Activated CD8-positive, alpha-beta T cell treated with anti-CD3 and anti-CD28 coated beads for 36 hours (primary cell): ENCODE data around the gene COMMD1. TPM values are rescaled to one million over a fixed set of nuclear protein-coding genes. Genes with fewer than 3 reads are reported as not detected.
A peak's percentile ranks its signal among the peaks of the same experiment; 100 is the strongest.

Source experiments
- ATAC-seq: fragments of 200-7000 bp; cut with Tn5 transposase; one replicate; pipeline ENCODE4 v1.10.0; 2021; ENCODE audit warnings: mild to moderate bottlenecking, moderate library complexity
- CTCF ChIA-PET: fragments of 350-600 bp; sonication (Branson Sonifier 250); formaldehyde crosslinking; loops from one replicate; lab custom pipeline; 2021; ENCODE audit warnings: antibody characterized with exemption; lab: Charles Lee
- POLR2A ChIA-PET: fragments of 350-600 bp; sonication (Branson Sonifier 250); formaldehyde crosslinking; loops from one replicate; lab custom pipeline; 2021; ENCODE audit warnings: antibody characterized with exemption; lab: Charles Lee
- DNase-seq: peaks from one replicate; pipeline ENCODE4 v3.0.0-alpha.2; 2020
- H3K27ac Mint-ChIP-seq: one replicate; pipeline ENCODE4 v1.8.0; 2021; ENCODE audit warnings: mild to moderate bottlenecking, mixed read lengths
- H3K27me3 Mint-ChIP-seq: one replicate; pipeline ENCODE4 v1.8.0; 2021; ENCODE audit warnings: mixed read lengths
- H3K36me3 Mint-ChIP-seq: one replicate; pipeline ENCODE4 v1.8.0; 2021; ENCODE audit warnings: low read depth, mixed read lengths
- H3K4me1 Mint-ChIP-seq: one replicate; pipeline ENCODE4 v1.8.0; 2021; ENCODE audit warnings: low read depth, mixed read lengths
- H3K4me3 Mint-ChIP-seq: one replicate; pipeline ENCODE4 v1.8.0; 2021; ENCODE audit warnings: mild to moderate bottlenecking, moderate library complexity, mixed read lengths
- H3K9me3 Mint-ChIP-seq: one replicate; pipeline ENCODE4 v1.8.0; 2021; ENCODE audit warnings: mixed read lengths
- CTCF ChIP-seq: fragments of 200-600 bp; IDR thresholded peaks from one replicate; pipeline ENCODE4 v1.8.0; 2022; ENCODE audit warnings: antibody characterized with exemption, mild to moderate bottlenecking
- intact Hi-C: fragments of 100-400 bp; cut with micrococcal nuclease; formaldehyde crosslinking; loops from one replicate; pipeline ENCODE4 v1.10.0; 2022
- total RNA-seq, 2 experiments: library from RNA; stranded (reverse); gene quantifications; one replicate each; pipeline ENCODE4 v1.2.3, GENCODE V29; 2021

COMMD1 gene
- total RNA-seq, 2 experiments from 2014 or later, result 25.3 to 27.0 TPM

GRCh38 chr2:62136956-62137830 is 231.7 kb downstream of the COMMD1 start:
- TF ChIP-seq CTCF, result no peak
- ChIA-PET CTCF (no interaction called here), POLR2A (no interaction called here)
- DNase-seq (no peak), ATAC-seq (no peak)
- Mint-ChIP-seq H3K36me3 (peaks cover 4% of the 10 kb centered on the region), H3K9me3 (peaks cover 3% of the 10 kb centered on the region), H3K27me3 (no peaks in the 10 kb centered on the region), H3K4me3 (no peak overlapping the region), H3K27ac (no peak overlapping the region), H3K4me1 (peaks cover 7% of the 10 kb centered on the region)
- intact Hi-C loops, result no loop called here

- TF ChIP-seq CTCF, result no peak
- peaks cover 3% of the 10 kb centered on the region for H3K36me3 Mint-ChIP-seq
- H3K27ac Mint-ChIP-seq, result no peak overlapping the region
- POLR2A ChIA-PET, result interaction anchor here (1.5 kb wide), 1 partner anchor 55 kb away, joined by 3 read pairs; the partner anchor contains the start of gene B3GNT2
- intact Hi-C loops, result no loop called here
- H3K4me1 Mint-ChIP-seq, result peaks cover 10% of the 10 kb centered on the region
- ATAC-seq (no peak), DNase-seq (peak; percentile 4)
- no peaks in the 10 kb centered on the region for H3K9me3 Mint-ChIP-seq
- no peak overlapping the region for H3K4me3 Mint-ChIP-seq
- H3K27me3 Mint-ChIP-seq, result no peaks in the 10 kb centered on the region
- CTCF ChIA-PET, result interaction anchor here (0.9 kb wide), 1 partner anchor 222 kb away, joined by 4 read pairs; no protein-coding TSS in a partner anchor
Observed at GRCh38 chr2:62140426-62141141, 235.1 kb downstream of the COMMD1 start.

GRCh38 chr2:62141142-62141740 is 235.8 kb downstream of the COMMD1 start:
- POLR2A ChIA-PET, result no interaction called here
- intact Hi-C loops, result no loop called here
- H3K27me3 Mint-ChIP-seq, result no peaks in the 10 kb centered on the region
- H3K4me1 Mint-ChIP-seq, result peaks cover 10% of the 10 kb centered on the region
- H3K4me3 Mint-ChIP-seq, result no peak overlapping the region
- ATAC-seq (no peak), DNase-seq (no peak)
- CTCF ChIA-PET, result no interaction called here
- no peak for TF ChIP-seq CTCF
- no peaks in the 10 kb centered on the region for H3K9me3 Mint-ChIP-seq
- no peaks in the 10 kb centered on the region for H3K36me3 Mint-ChIP-seq
- H3K27ac Mint-ChIP-seq, result no peak overlapping the region

- intact Hi-C loops, result no loop called here
- Mint-ChIP-seq H3K36me3 (no peaks in the 10 kb centered on the region), H3K4me1 (peaks cover 13% of the 10 kb centered on the region), H3K27ac (no peak overlapping the region), H3K9me3 (no peaks in the 10 kb centered on the region), H3K27me3 (no peaks in the 10 kb centered on the region), H3K4me3 (no peak overlapping the region)
- ATAC-seq (no peak), DNase-seq (no peak)
- no peak for TF ChIP-seq CTCF
- POLR2A ChIA-PET, result no interaction called here
- CTCF ChIA-PET, result no interaction called here
Observed at GRCh38 chr2:62142054-62142453, 236.6 kb downstream of the COMMD1 start.
